ENCODE data around the gene NYNRIN. TPM values are rescaled to one million over a fixed set of nuclear protein-coding genes. Genes with fewer than 3 reads are reported as not detected.

NYNRIN gene
- total and polyA plus RNA-seq, 10 of the 15 experiments (the other 5 are each of a cell fraction or from before 2014, with no cell fraction given): under 0.01 to 0.15 (median 0.01) TPM; not detected in 5

DNA sequence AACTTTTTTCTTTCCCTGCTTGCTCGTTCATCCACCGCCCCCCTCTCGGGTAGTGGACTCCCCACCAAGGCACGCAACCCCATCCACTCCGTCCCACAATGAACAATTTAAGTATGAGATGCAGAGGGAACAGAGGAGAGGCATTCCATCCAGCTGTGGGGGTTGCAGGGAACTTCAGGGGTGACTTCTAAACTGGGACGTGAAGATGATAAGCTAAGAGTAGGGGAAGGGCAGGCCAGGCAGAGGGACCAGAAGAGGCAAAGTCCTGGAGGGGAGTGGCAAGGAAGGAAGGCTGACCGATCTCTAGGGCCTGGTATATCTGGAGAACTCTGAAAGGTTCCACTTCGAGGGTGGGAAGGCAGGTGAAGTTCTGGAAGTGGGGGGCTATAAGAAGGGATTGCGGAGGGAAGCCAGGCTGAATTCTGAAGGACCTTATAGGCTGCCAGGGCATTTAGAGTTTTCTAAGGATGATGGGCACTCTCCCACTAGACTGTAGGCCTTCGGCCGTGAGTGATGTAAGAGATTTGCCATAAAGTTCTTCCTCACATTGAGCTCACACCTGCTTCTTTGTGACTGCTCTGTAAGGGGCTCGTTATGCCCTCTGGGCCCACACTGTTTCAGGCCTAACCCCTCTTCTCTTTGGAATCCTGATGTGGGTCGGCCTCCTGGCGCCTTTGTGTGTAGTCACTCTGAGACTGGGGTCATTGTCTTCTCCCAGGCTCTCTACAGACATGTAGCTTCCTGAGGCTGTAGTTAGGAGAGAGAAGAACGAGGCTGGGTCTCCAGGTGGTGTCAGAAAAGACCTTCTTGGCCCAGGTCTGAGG is 18.7 kb upstream of the NYNRIN start:
- TF ChIP-seq MEF2A (IDR thresholded peaks at IDR 0.05; ENCODE audit: insufficient read depth, low read depth, low read length) (no peak), HDAC6 (IDR thresholded peaks at IDR 0.05; ENCODE audit: unreplicated experiment) (no peak), CHD1 (IDR thresholded peaks at IDR 0.05; ENCODE audit: low read depth, low read length) (no peak), TCF7 (IDR thresholded peaks at IDR 0.05; ENCODE audit: borderline replicate concordance) (no peak), SUPT20H (IDR thresholded peaks at IDR 0.05; ENCODE audit: borderline replicate concordance, control insufficient read depth, low read depth, low read length) (no peak), NR2C2 (IDR thresholded peaks at IDR 0.05; ENCODE audit: borderline replicate concordance, control insufficient read depth, insufficient read length, low read depth) (no peak), DPF2 (IDR thresholded peaks at IDR 0.05) (no peak), NFXL1 (IDR thresholded peaks at IDR 0.05; ENCODE audit: borderline replicate concordance) (no peak), YBX1 (IDR thresholded peaks at IDR 0.05) (no peak), POLR2AphosphoS2 (IDR thresholded peaks at IDR 0.05; ENCODE audit: low read depth, low read length) (no peak), BCLAF1 (IDR thresholded peaks at IDR 0.05) (no peak), SP1 (IDR thresholded peaks at IDR 0.05; ENCODE audit: low read depth, low read length) (no peak)
- TF ChIP-seq, protein P1, sequence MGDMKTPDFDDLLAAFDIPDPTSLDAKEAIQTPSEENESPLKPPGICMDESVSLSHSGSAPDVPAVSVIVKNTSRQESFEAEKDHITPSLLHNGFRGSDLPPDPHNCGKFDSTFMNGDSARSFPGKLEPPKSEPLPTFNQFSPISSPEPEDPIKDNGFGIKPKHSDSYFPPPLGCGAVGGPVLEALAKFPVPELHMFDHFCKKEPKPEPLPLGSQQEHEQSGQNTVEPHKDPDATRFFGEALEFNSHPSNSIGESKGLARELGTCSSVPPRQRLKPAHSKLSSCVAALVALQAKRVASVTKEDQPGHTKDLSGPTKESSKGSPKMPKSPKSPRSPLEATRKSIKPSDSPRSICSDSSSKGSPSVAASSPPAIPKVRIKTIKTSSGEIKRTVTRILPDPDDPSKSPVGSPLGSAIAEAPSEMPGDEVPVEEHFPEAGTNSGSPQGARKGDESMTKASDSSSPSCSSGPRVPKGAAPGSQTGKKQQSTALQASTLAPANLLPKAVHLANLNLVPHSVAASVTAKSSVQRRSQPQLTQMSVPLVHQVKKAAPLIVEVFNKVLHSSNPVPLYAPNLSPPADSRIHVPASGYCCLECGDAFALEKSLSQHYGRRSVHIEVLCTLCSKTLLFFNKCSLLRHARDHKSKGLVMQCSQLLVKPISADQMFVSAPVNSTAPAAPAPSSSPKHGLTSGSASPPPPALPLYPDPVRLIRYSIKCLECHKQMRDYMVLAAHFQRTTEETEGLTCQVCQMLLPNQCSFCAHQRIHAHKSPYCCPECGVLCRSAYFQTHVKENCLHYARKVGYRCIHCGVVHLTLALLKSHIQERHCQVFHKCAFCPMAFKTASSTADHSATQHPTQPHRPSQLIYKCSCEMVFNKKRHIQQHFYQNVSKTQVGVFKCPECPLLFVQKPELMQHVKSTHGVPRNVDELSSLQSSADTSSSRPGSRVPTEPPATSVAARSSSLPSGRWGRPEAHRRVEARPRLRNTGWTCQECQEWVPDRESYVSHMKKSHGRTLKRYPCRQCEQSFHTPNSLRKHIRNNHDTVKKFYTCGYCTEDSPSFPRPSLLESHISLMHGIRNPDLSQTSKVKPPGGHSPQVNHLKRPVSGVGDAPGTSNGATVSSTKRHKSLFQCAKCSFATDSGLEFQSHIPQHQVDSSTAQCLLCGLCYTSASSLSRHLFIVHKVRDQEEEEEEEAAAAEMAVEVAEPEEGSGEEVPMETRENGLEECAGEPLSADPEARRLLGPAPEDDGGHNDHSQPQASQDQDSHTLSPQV (IDR thresholded peaks at IDR 0.05): no peak
- no TSS peak for BruUV-seq (replicated peaks)
- H3K9ac ChIP-seq (ENCODE audit: control insufficient read depth, insufficient read depth, low read length): no peak overlapping the region
- no peaks in the 10 kb centered on the region for H3K36me3 ChIP-seq (ENCODE audit: control insufficient read depth in 2 of 2, insufficient read depth in 2 of 2, low read length in 1 of 2)
- H3K4me1 ChIP-seq (ENCODE audit: control insufficient read depth, insufficient read depth, low read length): no peaks in the 10 kb centered on the region
- ChIA-PET SMC1A (ENCODE audit: uncharacterized antibody, unreplicated experiment) (interaction anchor here (1.1 to 1.3 kb wide), 3 partner anchors 9 to 15 kb away, joined by 3 to 4 read pairs (median 3); no protein-coding TSS in a partner anchor), POLR2A (no interaction called here), CTCF (interaction anchor here (1.1 to 1.4 kb wide), 3 partner anchors 9 to 47 kb away, joined by 3 to 6 read pairs (median 4); no protein-coding TSS in a partner anchor), RAD21 (ENCODE audit: unreplicated experiment) (interaction anchor here (1.1 to 1.3 kb wide), 3 partner anchors 10 to 49 kb away, joined by 3 to 5 read pairs (median 4); partner anchors contain the start of genes CBLN3 and KHNYN)
- ATAC-seq (no peak), DNase-seq (ENCODE audit: low read depth, low spot score) (no peak), FAIRE-seq (no peak)
- H3K27ac ChIP-seq (ENCODE audit: control insufficient read depth, insufficient read depth): no peak overlapping the region
- in situ Hi-C loops (cut with MboI) (no loop called here), intact Hi-C loops (cut with micrococcal nuclease; ENCODE audit: unreplicated experiment) (no loop called here)
- no peaks in the 10 kb centered on the region for H4K20me1 ChIP-seq (ENCODE audit: control insufficient read depth, insufficient read depth)
- no peaks in the 10 kb centered on the region for H3K79me2 ChIP-seq (ENCODE audit: control insufficient read depth, insufficient read depth, low read length)
- H3K4me2 ChIP-seq (ENCODE audit: control insufficient read depth, insufficient read depth): no peak overlapping the region
- no peak overlapping the region for H2AFZ ChIP-seq (ENCODE audit: control insufficient read depth, low read depth, low read length)
- WGBS (ENCODE audit: insufficient coverage, insufficient replicate concordance, low lambda C conversion rate, missing lambda C conversion rate): 27% methylated on average over 15 of the region's 15 CpGs
- H3K4me3 ChIP-seq: no peak overlapping the region
- H3K9me3 ChIP-seq (replicated peaks; ENCODE audit: control insufficient read depth, insufficient read depth, low read length): no peaks in the 10 kb centered on the region
- H3K27me3 ChIP-seq (replicated peaks in 1 of 2; ENCODE audit: control insufficient read depth in 2 of 2, insufficient read depth in 2 of 2, low read length in 1 of 2): no peaks in the 10 kb centered on the region
